Stimulated activated CD8-positive, alpha-beta memory T cell treated with anti-CD3 and anti-CD28 coated beads, Interleukin-4, amount 100 ng/mL, for 1 hour (primary cell): ENCODE results near the gene CYTH1.

Experiments
- DNase-seq, 2 donors: peaks; one replicate each; pipeline ENCODE4 v3.0.0-alpha.2; 2020; ENCODE audit warnings: low read depth in 2 of 2, low spot score in 1 of 2

The CYTH1 gene

DNA sequence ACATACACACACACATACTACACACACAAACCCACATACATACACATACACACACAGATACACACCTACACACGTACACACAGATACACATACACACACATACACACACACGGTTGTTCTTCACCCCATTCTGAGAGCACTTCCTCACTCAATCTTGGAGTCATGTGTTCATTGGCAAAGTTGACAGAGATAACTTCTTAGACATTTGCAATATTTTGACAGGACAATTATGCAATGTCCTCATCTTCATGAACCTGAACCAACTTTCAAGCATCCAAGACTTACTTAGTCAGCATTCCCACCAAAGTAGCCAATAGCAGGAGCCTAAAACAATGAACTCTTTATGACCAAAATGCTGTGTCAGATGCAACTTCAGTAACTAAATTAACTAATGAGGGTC lies 127.7 kb downstream of the CYTH1 start:
- DNase-seq, result no peak

DNA sequence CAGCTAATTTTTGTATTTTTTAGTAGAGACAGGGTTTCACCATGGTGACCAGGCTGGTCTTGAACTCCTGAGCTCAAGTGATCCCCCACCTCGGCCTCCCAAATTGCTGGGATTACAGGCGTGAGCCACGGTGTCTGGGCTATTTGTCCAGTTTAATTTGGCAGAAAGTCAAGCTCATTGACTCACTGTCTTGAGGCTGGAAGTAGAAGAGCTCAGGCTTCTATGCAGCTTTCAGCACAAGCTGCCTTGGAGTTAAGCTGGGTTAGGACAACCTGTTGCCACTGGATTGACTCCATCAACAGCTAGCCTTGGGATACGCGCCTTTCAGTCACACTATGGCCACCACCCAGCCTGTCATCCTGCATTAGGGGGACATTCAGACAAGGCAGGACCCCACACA lies 128.7 kb downstream of the CYTH1 start:
- DNase-seq, result no peak

DNA sequence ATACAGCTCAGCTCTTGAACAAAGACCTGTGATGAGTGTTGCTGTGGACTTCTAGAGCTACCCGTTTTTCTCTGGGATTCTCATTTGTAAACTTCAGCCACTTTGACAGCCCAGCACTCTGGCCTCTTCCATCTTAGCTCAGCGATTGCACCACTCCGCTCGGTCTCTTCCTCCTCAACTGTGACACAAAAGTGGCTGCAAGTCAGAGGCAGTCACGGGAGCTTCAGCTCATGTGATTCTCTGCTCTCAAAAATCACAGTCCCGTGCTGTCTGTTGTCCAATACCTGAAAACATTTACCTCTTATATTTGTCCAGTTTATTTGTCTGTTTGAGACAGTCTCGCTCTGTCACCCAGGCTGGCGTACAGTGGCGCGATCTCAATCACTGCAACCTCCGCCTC lies 129.2 kb downstream of the CYTH1 start:
- DNase-seq, result no peak

GRCh38 chr17:78652024-78652423 lies 130.0 kb downstream of the CYTH1 start:
- no peak for DNase-seq

DNA sequence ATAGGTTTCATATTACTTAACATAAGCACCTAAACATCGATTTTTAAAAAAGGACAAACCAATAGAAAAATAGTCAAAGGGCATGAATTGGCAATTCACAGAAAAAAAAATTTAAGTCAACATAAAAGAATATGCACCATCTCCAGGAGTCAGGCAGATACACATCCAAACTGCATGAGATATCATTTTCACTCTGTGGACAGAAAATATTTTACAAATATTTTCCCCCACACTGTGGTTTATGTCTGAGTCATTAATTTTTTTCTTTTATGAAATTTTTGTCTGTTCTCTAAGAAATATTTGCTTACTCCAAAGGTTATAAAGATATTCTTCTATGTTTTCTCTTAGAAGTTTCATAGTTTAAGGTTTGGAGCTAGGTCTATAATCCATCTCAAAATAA lies 130.5 kb downstream of the CYTH1 start:
- no peak for DNase-seq

GRCh38 chr17:78650093-78650715 lies 131.9 kb downstream of the CYTH1 start:
- DNase-seq, result no peak

DNA sequence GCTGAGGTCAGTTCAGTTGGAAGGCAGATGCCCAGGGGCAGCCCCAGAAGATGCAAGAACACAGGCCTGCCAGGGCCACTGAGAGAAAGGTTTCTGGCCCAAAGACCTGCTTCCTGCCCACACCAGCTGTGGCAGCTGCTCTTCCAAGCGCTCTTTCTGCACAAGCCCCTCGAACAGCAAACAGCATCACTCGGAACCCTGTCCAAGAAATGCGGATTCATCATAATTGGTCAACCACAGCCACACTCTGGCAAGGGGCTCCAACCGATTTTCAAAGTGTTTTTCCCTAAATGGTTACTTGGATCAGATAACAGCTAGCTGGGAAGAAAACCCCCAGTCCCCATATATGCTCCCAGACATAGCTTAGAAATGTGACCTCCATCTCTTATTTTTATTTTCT lies 133.8 kb downstream of the CYTH1 start:
- no peak for DNase-seq

GRCh38 chr17:78647032-78647431 lies 135.0 kb downstream of the CYTH1 start:
- DNase-seq, result no peak

GRCh38 chr17:78645421-78646295 lies 136.4 kb downstream of the CYTH1 start:
- peak in 1 of 2 donors; percentile 18 for DNase-seq

DNA sequence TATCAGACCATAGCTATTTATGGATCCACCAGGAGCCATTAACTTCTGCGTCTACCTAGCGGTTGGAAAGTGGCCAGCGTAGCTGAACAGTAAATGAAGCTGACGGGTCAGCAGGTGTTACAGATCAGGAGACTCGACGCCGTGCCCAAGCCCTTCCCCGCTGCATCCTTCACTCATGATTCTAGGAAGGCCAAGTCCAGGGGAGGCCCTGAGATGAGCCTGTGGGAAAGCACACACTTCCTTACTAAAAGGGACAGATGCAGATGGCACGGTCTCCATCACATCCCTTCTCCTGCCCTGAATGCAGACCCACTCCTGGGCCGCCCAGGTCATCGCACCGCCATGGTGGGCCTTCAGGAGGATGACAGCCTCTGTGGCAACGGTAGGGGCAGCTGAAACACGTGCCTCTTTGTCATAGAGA lies 137.1 kb downstream of the CYTH1 start:
- DNase-seq, result no peak

GRCh38 chr17:78644224-78644623 lies 137.8 kb downstream of the CYTH1 start:
- no peak for DNase-seq

- no peak for DNase-seq
Measured at GRCh38 chr17:78643326-78643725, 138.7 kb downstream of the CYTH1 start.

GRCh38 chr17:78642707-78643106 lies 139.4 kb downstream of the CYTH1 start:
- no peak for DNase-seq

GRCh38 chr17:78641666-78642065 lies 140.4 kb downstream of the CYTH1 start:
- DNase-seq, result no peak

DNA sequence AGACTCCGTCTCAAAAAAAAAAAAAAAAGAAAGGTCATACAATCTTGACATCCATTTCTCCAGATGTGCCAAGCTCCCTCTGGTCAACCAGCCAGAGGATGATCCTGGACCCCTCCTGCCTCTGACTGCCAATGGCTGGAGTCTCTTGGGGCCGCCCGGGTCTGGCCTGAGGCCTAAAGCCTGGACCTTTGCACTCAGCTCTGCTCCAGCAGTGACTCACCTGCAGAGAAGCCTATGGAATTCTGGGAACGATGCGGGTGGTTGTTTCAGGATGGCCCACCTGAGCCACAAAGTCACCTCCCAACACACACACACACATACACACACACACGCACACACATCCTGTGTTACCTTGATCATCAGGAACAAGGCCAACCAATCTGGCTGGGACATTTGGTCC lies 140.8 kb downstream of the CYTH1 start:
- no peak for DNase-seq

- no peak for DNase-seq
Measured at GRCh38 chr17:78640700-78641099, 141.4 kb downstream of the CYTH1 start.

GRCh38 chr17:78637643-78638420 lies 144.2 kb downstream of the CYTH1 start:
- no peak for DNase-seq

DNA sequence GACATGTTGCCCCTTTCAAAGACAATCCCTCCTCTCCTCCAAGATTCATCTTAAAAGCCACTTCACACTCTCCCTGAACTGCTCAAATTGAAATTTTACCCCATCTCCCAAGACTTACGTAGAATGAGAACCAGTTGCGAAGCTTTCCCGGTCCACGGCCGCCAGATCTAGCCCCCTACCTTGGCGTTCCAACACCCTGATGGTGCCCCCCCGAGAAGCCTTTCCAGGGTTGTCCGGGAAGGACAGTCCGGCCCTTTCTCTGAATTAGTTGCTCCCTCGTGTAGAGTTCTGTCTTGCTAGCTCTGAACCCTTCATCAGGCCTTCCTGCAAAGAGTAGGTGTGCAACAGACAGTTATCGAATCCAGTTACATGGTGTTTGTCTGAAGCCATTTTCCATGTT lies 144.9 kb downstream of the CYTH1 start:
- no peak for DNase-seq

- DNase-seq, result no peak
Measured at GRCh38 chr17:78634154-78634553, 147.9 kb downstream of the CYTH1 start.

- no peak for DNase-seq
Measured at GRCh38 chr17:78629436-78629995, 152.6 kb downstream of the CYTH1 start.

DNA sequence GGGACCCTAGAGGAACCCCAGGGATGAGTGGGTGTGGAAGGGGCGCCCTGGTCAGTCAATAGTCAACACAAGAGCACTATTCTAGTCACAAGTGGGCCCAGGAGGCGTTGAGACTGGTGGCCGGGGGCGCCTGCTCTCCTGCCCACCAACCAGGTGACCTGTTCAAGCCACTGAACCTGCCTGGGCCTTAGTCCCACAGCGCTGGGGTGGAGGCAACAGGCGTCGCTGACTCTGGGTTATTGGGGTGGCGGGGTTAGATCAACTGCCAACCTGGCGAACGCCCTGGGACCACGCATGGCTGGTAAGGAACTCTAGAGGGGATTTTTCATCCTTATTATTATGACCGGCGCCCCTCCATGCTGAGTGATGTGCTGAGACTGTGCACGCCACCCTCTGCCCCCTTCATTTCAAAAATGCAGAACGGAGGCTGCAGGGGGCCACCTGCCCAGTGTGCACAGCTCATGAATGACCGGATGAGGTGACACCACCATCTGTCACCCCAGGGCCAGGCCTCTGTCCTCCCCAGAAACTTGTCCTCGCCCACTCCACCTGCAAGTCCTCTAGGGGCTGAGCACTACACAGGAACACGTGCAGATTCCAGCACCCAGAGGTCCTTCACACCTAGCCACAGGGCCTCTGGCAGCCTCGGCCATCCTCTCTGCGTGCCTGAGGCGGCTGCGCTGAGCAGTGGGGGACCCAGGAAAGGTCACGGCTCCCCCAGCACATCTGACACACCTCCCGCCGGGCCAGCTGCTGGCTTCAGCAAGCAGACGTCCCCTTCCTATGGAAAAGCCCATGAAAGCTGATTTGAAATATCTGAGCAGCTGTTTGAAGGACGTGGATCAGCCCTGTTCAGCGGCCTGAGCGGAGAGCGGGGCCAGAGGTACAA lies 153.3 kb downstream of the CYTH1 start:
- no peak for DNase-seq
